Left lobe of liver (tissue), 2 donors: ENCODE measurements around the gene ZNF831. TPM values are rescaled to one million over a fixed set of nuclear protein-coding genes. Genes with fewer than 3 reads are reported as not detected.

Experiments used
- ATAC-seq: fragments of 200-7000 bp; cut with Tn5 transposase; one replicate; pipeline ENCODE4 v1.9.1; 2020; ENCODE audit warnings: mild to moderate bottlenecking, moderate library complexity
- DNase-seq: peaks from one replicate; pipeline ENCODE4 v3.0.0-alpha.2; 2020; ENCODE audit warnings: low spot score
- total RNA-seq: library from RNA; stranded (reverse); gene quantifications from one replicate; pipeline ENCODE4 v1.2.1, GENCODE V29; 2021
- donor health status: DM: no; HTN: no; CAD: no; lungs with moderate emphysema.
- donor health status: DM: no; HTN: yes; CAD: no.

Gene ZNF831
- total RNA-seq, 1 donor from 2014 or later, result 0.05 TPM

- ATAC-seq (no peak), DNase-seq (peak; percentile 35)
Measured at GRCh38 chr20:59154317-59155013, 9.2 kb upstream of the ZNF831 start.

DNA sequence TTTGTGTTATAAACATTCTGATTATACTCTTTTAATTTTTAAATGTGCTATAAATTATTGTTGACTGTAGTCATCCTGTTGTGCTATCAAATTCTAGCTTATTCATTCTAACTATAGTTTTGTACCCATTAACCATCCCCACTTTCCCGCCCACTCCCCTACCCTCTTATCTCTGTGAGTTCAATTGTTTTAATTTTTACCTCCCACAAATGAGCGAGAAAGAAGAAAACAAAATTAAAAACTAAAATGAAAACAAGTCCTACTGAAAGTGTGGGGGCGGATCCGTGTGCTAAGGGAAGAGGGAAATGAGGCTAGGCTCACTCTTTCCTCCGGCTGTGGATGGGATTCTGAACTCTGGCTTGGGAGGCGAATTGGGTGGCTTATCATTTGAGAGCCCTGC, 6.6 kb upstream of the ZNF831 start:
- no peak for ATAC-seq
- no peak for DNase-seq

- ATAC-seq (no peak), DNase-seq (no peak)
Measured at GRCh38 chr20:59157531-59157930, 6.1 kb upstream of the ZNF831 start.

DNA sequence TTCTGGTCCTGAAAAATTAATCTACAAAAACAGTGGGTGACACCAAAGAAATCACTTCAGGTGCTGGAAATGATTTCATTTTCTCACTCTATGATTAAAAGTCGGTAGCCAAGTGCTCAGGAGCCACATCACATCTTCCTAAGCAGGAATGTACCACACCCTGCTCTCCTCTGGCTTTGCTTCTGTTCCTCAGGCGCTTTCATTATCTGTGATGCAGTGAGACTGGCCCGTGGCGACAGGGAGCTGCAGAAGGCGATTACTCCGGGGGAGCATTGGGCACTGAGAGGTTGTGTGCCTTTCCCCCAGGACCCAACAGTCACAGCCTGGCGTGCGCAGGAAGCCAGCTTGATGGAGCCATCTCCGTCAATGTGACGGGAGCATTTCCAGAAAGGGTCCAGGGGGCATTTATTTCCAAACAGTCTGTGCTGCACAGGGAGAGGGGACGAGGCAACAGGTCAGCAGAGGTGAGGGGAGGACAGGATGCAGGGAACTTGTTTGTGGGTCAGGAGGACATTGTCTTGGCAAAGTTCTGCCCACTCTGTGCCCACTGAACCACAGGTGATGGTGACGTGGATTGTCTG, 5.6 kb upstream of the ZNF831 start:
- ATAC-seq (no peak), DNase-seq (no peak)

DNA sequence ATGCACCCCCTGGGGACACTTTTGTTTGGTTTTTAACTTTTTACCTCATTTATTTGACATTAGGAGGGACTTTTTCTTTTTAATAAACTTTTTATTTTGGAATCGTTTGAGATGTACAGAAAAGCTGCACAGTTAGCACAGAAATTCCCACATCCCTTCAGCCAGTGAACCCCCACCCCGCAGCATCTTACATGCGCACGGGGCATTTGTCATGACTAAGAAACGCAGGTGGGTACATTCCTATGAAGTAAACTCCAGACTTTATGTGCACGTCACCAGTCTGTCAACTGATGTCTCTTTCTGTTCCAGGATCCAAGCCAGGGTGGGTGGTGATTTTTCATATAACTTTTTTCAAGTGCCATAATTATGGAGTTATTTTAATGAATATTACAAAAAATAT, 4.9 kb upstream of the ZNF831 start:
- DNase-seq (no peak), ATAC-seq (no peak)

DNA sequence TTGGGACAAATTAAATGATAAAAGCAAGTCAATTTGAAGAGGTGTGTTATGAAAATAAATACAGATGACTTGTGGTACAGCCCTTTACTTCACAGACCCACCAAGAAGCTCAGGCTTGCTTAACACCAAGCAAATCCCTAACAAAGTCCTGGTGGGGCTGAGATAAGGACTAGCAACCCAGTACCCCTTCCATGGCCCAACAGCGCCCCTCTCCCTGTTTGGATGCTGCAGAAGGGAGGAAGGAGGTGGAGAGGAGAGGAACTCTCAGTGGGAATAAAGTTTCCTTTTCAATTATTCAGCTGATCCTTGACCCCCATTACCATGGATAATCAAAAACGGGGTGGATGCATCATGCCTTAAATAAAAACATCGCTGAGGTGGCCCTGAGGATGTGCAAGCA, 4.5 kb upstream of the ZNF831 start:
- ATAC-seq (no peak), DNase-seq (no peak)

DNA sequence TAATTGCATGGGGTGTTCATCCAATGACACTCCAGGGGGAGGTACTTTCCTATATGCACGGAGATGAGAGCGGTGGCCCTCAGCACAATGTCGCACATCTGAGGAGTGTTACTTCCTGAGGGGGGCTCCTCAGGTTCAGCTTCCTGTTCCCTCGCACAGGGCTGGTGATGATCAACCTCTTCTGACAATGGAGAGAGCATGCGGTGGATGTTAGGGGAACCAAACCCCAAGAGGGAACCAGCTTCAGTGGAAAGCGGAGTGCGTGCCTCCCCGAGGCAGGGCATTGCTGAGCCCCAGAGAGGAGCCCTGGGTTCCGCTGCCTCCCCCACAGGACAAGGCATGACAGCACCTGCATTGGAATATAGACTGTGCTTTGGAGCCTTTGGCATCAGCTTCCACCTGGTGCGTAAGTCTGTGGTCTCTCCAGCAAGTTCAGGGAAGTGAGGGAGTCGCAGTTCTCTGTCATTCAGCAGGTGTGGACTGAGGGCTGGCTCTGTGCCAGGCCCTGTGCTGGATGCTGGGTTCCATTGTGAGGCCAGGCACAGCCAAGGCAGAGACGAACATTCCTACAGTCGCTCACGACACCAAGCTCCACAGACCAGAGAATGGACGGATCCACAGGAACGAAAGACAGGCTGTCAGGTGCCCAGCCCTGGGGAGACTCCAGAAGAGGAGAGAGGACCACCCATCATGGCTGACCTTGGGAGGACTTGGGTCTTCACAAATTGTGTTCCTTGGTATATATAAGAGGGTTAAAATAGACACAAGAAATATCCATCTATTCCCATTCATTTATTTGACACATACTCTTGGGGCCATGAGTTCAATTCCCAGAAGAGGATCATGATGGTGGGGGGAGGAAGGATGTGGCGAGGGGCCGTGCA, 3.9 kb upstream of the ZNF831 start:
- no peak for ATAC-seq
- no peak for DNase-seq

GRCh38 chr20:59160389-59161115, 3.1 kb upstream of the ZNF831 start:
- no peak for ATAC-seq
- DNase-seq, result no peak

DNA sequence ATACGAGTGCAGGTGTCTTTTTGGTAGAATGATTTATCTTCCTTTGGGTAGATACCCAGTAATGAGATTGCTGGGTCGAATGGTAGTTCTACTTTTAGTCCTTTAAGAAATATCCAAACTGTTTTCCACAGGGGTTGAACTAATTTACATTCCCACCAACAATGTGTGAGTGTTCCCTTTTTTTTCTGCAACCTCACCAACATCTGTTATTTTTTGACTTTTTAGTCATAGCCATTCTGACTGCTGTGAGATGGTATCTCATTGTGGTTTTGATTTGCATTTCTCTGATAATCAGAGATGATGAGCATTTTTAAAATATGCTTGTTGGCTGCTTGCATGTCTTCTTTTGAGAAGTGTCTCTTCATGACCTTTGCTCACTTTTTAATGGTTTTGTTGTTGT, 1.9 kb upstream of the ZNF831 start:
- ATAC-seq, result no peak

GRCh38 chr20:59164686-59165391, 1.2 kb downstream of the ZNF831 start:
- ATAC-seq, result no peak
- no peak for DNase-seq

More for the DNA sequence above, 1.9 kb upstream of the ZNF831 start:
- DNase-seq, result no peak

DNA sequence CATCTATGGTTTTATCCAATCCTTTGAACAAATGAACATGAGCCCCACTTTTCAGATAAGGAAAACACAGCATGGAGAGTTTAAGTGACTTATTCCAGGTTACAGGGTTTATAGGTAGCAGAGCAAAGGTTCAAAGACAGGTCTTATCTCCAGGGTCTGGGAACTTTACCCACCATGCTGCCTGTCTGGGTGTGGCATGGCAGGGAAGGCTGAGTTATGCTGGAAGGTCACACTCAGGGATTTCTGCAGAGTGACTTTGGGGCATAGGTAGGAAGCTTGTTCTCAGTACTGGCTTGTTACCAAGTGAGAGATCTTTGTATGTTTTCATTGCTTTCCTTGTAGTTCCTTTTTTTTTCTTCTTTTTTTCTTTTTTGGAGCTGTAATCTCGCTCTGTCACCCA, 1.8 kb downstream of the ZNF831 start:
- no peak for ATAC-seq
- no peak for DNase-seq

- DNase-seq (no peak), ATAC-seq (no peak)
Measured at GRCh38 chr20:59165891-59166709, 2.5 kb downstream of the ZNF831 start.

DNA sequence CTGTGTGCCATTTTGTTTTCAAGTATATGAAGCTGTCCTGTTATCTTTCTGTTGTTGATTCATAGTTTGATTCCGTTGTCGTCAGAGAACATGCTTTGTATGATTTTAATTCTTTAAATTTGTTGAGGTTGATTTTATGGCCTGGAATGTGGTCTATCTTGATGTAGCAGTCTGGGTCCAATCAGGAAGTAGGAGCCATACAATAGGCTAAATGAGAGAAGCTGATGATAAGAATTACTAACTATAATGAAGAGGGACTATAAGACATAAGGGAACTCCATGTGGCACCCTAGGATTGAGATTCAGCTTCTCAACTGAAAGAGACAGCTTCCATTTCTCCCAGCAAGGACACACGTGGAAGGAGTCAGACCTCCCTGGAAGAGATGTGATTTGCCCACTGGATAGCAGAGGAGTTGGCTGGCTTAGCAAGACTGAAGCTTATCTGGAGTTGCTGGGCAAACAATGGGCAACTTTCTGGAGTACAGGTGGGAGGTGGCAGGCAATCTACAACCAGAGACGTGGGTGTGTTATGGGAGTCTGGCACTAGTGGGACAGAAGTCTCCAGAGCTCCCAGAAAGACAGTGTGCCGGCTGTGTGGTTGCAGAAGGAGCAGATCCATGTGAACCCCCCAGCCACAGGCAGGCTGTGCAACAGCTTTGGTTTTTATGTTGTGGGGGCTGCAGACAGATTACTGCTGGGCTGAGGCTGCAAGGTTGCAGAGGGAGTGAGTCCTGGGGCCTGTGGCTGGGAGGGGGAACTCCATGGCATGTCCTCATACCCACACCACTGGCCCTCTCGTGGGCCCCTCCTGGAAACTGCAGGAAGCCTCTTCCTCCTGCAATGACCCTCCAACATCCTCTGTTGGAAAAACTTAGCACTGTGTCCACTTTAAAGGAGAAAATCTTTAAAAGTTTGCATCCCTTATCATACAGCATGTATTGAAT, 7.1 kb downstream of the ZNF831 start:
- DNase-seq (no peak), ATAC-seq (no peak)

- ATAC-seq (no peak), DNase-seq (no peak)
Measured at GRCh38 chr20:59171986-59172385, 8.4 kb downstream of the ZNF831 start.

DNA sequence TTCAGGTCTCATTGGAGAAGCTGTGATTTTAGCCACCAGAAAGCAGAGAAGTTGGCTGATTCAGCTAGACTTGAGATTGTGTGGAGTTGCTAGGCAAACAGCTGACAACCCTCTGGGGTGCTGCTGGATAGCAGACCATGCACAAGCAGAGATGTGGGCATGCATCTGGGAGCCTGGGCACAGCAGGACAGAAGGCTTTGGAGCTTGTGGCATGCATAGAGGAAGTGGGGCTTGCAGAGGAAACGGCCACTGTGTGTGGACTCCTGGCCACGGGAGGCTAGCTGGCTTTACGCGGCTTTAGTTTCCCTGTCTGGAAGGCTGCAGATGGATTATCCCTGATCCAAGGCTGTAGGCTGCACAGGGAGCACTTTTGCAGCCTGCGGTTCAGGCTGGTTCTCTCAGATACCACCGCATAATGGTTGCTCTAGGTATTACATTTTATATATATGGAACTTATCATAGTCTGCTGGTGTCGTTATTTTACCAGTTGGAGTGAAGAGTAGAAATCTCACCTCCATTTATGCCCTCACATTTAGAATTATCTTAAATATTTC, 10.4 kb downstream of the ZNF831 start:
- no peak for DNase-seq
- ATAC-seq, result no peak

- DNase-seq, result no peak
- no peak for ATAC-seq
Measured at GRCh38 chr20:59175002-59175401, 11.4 kb downstream of the ZNF831 start.

DNA sequence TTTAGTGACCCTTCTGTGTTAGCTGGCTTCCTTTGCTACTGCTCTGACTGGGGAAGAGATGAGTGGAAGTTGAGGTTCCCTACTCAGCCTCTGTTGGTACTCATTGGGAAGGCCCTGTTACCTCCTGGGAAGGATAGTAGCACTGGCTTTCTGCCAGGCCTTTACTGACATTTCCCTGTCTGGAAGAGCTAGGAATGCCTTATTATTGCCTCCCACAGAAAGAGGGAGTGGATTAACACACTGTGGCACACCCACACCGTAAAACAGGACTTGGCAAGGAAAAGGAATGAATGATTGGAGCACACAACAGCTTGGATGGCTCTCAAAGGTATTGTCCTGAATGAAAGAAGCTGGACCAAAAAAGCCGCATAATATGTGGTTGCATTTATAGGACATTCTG, 12.2 kb downstream of the ZNF831 start:
- ATAC-seq, result no peak
- DNase-seq, result no peak

DNA sequence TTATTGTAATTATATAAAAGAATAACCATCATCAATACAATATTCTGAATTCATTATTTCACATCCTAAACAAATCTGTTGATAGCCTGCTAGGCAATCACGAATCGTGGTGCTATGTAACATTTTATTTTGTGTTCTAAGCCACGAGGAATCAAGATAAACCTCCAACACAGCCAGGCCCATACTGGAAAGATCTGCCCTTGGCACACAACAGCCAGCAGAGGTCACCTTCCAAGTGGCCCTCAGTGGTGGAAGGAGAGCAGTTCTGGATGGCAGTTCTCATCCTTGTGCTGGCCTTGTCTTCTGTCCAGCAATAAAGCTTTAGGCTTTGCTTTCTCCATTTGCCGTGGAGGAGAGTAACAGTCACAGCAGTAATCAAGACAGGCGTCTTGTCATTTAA, 13.2 kb downstream of the ZNF831 start:
- DNase-seq (no peak), ATAC-seq (no peak)
